ENCODE data around the gene COG3. TPM values are rescaled to one million over a fixed set of nuclear protein-coding genes. Genes with fewer than 3 reads are reported as not detected.
"Not testable (repeated sequence)": the region's sequence is repeated elsewhere in the genome, so short reads cannot be mapped to it uniquely, and the experiment has no call there.

COG3 gene
- total and polyA plus RNA-seq, 2 donors (not counting 3 experiments of a cell fraction or from before 2014, with no cell fraction given): 18.9 to 27.0 TPM

DNA sequence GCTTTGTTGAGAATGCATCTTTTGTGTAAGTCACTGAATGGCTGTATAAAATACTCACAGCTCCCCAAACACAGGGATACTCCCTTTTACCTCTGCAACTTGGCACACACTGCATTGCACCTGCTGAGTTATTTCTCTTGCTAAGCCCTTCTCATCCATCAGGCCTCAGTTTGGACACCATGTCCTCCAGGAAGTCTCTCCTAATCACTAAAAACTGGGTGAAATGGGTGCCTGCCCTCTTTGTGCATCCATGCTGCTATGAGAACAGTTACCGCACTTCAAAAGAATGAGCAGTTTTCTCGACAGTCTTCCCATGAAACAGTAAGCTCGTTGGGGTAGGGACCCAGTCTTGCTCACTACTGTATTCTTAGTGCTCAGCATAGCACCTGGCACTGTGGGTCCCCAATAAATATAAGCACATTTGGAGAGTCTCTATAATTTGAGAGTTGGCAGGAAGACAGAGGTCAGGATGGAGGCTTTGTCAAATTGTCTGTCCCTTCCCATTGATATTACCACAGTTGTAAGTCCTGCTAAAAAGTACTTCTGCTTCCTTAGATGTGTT is 41.9 kb upstream of the COG3 start:
- BruUV-seq (replicated peaks): no TSS peak
- CTCF ChIA-PET: interaction anchor here (1.3 kb wide), 1 partner anchor 28 kb away, joined by 4 read pairs; no protein-coding TSS in a partner anchor
- POLR2A ChIA-PET: no interaction called here

DNA sequence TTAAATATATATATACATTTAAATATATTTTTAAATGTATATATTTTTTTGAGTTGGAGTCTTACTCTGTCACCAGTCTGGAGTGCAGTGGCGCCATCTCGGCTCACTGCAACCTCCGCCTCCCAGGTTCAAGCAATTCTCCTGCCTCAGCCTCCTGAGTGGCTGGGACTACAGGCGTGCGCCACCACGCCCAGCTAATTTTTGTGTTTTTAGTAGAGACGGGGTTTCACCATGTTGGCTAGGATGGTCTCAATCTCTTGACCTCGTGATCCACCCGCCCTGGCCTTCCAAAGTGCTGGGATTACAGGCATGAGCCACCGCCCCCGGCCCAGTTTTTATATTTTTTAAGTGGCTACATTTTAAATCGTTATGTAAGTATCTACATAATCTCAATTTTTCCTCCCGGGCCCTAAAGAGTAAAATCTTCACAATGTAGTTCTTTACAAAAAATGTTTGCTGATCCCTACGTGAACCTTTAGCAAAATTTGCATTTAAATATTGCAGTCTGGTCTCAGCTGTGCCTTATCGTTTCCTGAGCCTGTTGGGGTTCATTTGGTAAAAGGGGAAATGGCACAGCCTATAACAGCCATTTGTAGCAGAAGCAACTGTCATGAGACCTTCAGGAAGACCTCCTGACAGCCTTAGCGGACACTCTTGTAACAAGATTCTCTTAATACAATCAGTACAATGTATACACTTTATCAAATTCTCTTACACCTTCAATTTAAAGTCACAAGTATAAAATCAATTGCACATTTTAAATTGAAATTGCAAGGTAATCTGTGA is 38.5 kb upstream of the COG3 start:
- H4K20me1 ChIP-seq (replicated peaks; ENCODE audit: control insufficient read depth, extremely low read depth, insufficient read depth, low read length); H3K79me2 ChIP-seq (ENCODE audit: control insufficient read depth, insufficient read depth, low read length); H3K36me3 ChIP-seq (ENCODE audit: control insufficient read depth in 2 of 2, extremely low read depth in 1 of 2, insufficient read depth in 2 of 2, low read length in 2 of 2); intact Hi-C loops (cut with micrococcal nuclease); H3K9me3 ChIP-seq (replicated peaks; ENCODE audit: control insufficient read depth, insufficient read depth, low read length); H3K27ac ChIP-seq (ENCODE audit: insufficient read depth, low read depth, low read length); POLR2A ChIA-PET; dilution Hi-C loops (cut with MboI; ENCODE audit: extremely low pct_ligation_motif_present, low sequenced_read_pairs); DNase-seq (ENCODE audit: low read depth, low spot score); H3K27me3 ChIP-seq (ENCODE audit: control insufficient read depth in 2 of 2, insufficient read depth in 2 of 2, low read length in 2 of 2); H2AFZ ChIP-seq (ENCODE audit: low read depth, low read length); H3K9ac ChIP-seq (replicated peaks; ENCODE audit: extremely low read depth, insufficient read depth, low read length); H3K9me1 ChIP-seq (replicated peaks; ENCODE audit: control insufficient read depth, extremely low read depth, insufficient read depth, low read length); H3K4me1 ChIP-seq (ENCODE audit: control insufficient read depth, extremely low read depth, insufficient read depth, low read length); H3K4me3 ChIP-seq (replicated peaks in 1 of 3; ENCODE audit: insufficient read depth in 1 of 3, low read depth in 1 of 3, low read length in 3 of 3); H3K4me2 ChIP-seq (ENCODE audit: insufficient read depth, low read length); FAIRE-seq; BruUV-seq (replicated peaks): not testable (repeated sequence)
- CTCF ChIA-PET: interaction anchor here (0.6 kb wide), 1 partner anchor 866 kb away, joined by 3 read pairs; no protein-coding TSS in a partner anchor

More for the DNA sequence above, 41.9 kb upstream of the COG3 start:
- dilution Hi-C loops (cut with MboI; ENCODE audit: extremely low pct_ligation_motif_present, low sequenced_read_pairs) (no loop called here), intact Hi-C loops (cut with micrococcal nuclease) (no loop called here)
- no peaks in the 10 kb centered on the region for H3K79me2 ChIP-seq (ENCODE audit: control insufficient read depth, insufficient read depth, low read length)
- H3K36me3 ChIP-seq (ENCODE audit: control insufficient read depth in 2 of 2, extremely low read depth in 1 of 2, insufficient read depth in 2 of 2, low read length in 2 of 2): no peaks in the 10 kb centered on the region
- H3K4me3 ChIP-seq (replicated peaks in 1 of 3; ENCODE audit: insufficient read depth in 1 of 3, low read depth in 1 of 3, low read length in 3 of 3): no peak overlapping the region
- no peaks in the 10 kb centered on the region for H3K9me1 ChIP-seq (replicated peaks; ENCODE audit: control insufficient read depth, extremely low read depth, insufficient read depth, low read length)
- H3K4me2 ChIP-seq (ENCODE audit: insufficient read depth, low read length): no peak overlapping the region
- TF ChIP-seq POLR2A (IDR thresholded peaks at IDR 0.05; ENCODE audit: low read depth, low read length) (no peak), JUN (IDR thresholded peaks at IDR 0.05; ENCODE audit: borderline replicate concordance, insufficient read depth, insufficient read length, low read depth) (no peak)
- H4K20me1 ChIP-seq (replicated peaks; ENCODE audit: control insufficient read depth, extremely low read depth, insufficient read depth, low read length): no peaks in the 10 kb centered on the region
- DNase-seq (ENCODE audit: low read depth, low spot score) (no peak), FAIRE-seq (no peak)
- H3K27ac ChIP-seq (ENCODE audit: insufficient read depth, low read depth, low read length): no peak overlapping the region
- H3K9me3 ChIP-seq (replicated peaks; ENCODE audit: control insufficient read depth, insufficient read depth, low read length): no peaks in the 10 kb centered on the region
- H3K9ac ChIP-seq (replicated peaks; ENCODE audit: extremely low read depth, insufficient read depth, low read length): no peak overlapping the region
- no peaks in the 10 kb centered on the region for H3K4me1 ChIP-seq (ENCODE audit: control insufficient read depth, extremely low read depth, insufficient read depth, low read length)
- H3K27me3 ChIP-seq (ENCODE audit: control insufficient read depth in 2 of 2, insufficient read depth in 2 of 2, low read length in 2 of 2): no peaks in the 10 kb centered on the region
- H2AFZ ChIP-seq (ENCODE audit: low read depth, low read length): no peak overlapping the region
